Measurements from ENCODE around the gene TNNI3K. TPM values are rescaled to one million over a fixed set of nuclear protein-coding genes. Genes with fewer than 3 reads are reported as not detected.

Gene TNNI3K
- total RNA-seq, 4 donors from 2014 or later = 0.73 to 2.0 TPM; not detected in 2

- TF ChIP-seq POLR2A (IDR thresholded peaks at IDR 0.05) = no peak
- no peak for TF ChIP-seq CTCF (IDR thresholded peaks at IDR 0.05)
- H3K36me3 ChIP-seq = no peaks in the 10 kb centered on the region
- no peak overlapping the region for H3K27ac ChIP-seq
- no peaks in the 10 kb centered on the region for H3K9me3 ChIP-seq
- H3K4me1 ChIP-seq = no peaks in the 10 kb centered on the region
- intact Hi-C loops (cut with DNase I) = no loop called here
- DNase-seq = no peak
- H3K27me3 ChIP-seq = no peaks in the 10 kb centered on the region
- H3K4me3 ChIP-seq (replicated peaks in 1 of 3) = no peak overlapping the region
These were observed 295.7 kb downstream of the TNNI3K start for GRCh38 chr1:74530892-74531291.

- H3K36me3 ChIP-seq = no peaks in the 10 kb centered on the region
- TF ChIP-seq POLR2A (IDR thresholded peaks at IDR 0.05) (no peak), CTCF (IDR thresholded peaks at IDR 0.05) (no peak)
- H3K27ac ChIP-seq = no peak overlapping the region
- WGBS, 2 donors = 89 to 93% methylated on average over 1 of the region's 1 CpG
- no peaks in the 10 kb centered on the region for H3K27me3 ChIP-seq
- no peaks in the 10 kb centered on the region for H3K4me1 ChIP-seq
- intact Hi-C loops (cut with DNase I) = no loop called here
- no peak for DNase-seq
- no peak overlapping the region for H3K4me3 ChIP-seq (replicated peaks in 1 of 3)
- H3K9me3 ChIP-seq = no peaks in the 10 kb centered on the region
These were observed 296.6 kb downstream of the TNNI3K start for GRCh38 chr1:74531796-74532195.

- DNase-seq = no peak
- Histone ChIP-seq H3K4me1 (no peaks in the 10 kb centered on the region), H3K36me3 (no peaks in the 10 kb centered on the region), H3K27me3 (no peaks in the 10 kb centered on the region), H3K4me3 (replicated peaks in 1 of 3) (no peak overlapping the region), H3K27ac (no peak overlapping the region), H3K9me3 (no peaks in the 10 kb centered on the region)
- no peak for TF ChIP-seq POLR2A (IDR thresholded peaks at IDR 0.05)
- no peak for TF ChIP-seq CTCF (IDR thresholded peaks at IDR 0.05)
- intact Hi-C loops (cut with DNase I) = no loop called here
- 75 to 88% methylated on average over 3 of the region's 3 CpGs for WGBS, 2 donors
These were observed 299.1 kb downstream of the TNNI3K start for GRCh38 chr1:74534241-74534640.

GRCh38 chr1:74545821-74546220 is 310.6 kb downstream of the TNNI3K start:
- intact Hi-C loops (cut with DNase I) = no loop called here
- Histone ChIP-seq H3K27ac (no peak overlapping the region), H3K36me3 (no peaks in the 10 kb centered on the region), H3K4me1 (no peaks in the 10 kb centered on the region), H3K27me3 (no peaks in the 10 kb centered on the region), H3K4me3 (replicated peaks in 1 of 3) (no peak overlapping the region), H3K9me3 (no peaks in the 10 kb centered on the region)
- TF ChIP-seq POLR2A (IDR thresholded peaks at IDR 0.05) = no peak
- no peak for TF ChIP-seq CTCF (IDR thresholded peaks at IDR 0.05)
- WGBS, 2 donors = 58 to 66% methylated on average over 2 of the region's 2 CpGs
- DNase-seq = no peak

- Histone ChIP-seq H3K4me1 (no peaks in the 10 kb centered on the region), H3K4me3 (replicated peaks in 1 of 3) (no peak overlapping the region), H3K36me3 (no peaks in the 10 kb centered on the region), H3K9me3 (no peaks in the 10 kb centered on the region), H3K27ac (no peak overlapping the region), H3K27me3 (no peaks in the 10 kb centered on the region)
- intact Hi-C loops (cut with DNase I) = no loop called here
- TF ChIP-seq CTCF (IDR thresholded peaks at IDR 0.05) (no peak), POLR2A (IDR thresholded peaks at IDR 0.05) (no peak)
- 77 to 84% methylated on average over 4 of the region's 4 CpGs for WGBS, 2 donors
- DNase-seq = no peak
These were observed 314.0 kb downstream of the TNNI3K start for GRCh38 chr1:74548961-74549750.

Data from thyroid gland (tissue), 4 donors.